Stimulated activated CD8-positive, alpha-beta memory T cell treated with anti-CD3 and anti-CD28 coated beads, Interleukin-12 subunit alpha, Interleukin-12 subunit beta, amount 100 ng/mL, for 1 hour (primary cell): ENCODE results near the gene SLAIN1.

Experiments
- DNase-seq: peaks from one replicate; pipeline ENCODE4 v3.0.0-alpha.2; 2020; ENCODE audit warnings: low read depth

Gene SLAIN1

GRCh38 chr13:77714119-77714755 lies 16.8 kb downstream of the SLAIN1 start:
- DNase-seq = no peak

DNA sequence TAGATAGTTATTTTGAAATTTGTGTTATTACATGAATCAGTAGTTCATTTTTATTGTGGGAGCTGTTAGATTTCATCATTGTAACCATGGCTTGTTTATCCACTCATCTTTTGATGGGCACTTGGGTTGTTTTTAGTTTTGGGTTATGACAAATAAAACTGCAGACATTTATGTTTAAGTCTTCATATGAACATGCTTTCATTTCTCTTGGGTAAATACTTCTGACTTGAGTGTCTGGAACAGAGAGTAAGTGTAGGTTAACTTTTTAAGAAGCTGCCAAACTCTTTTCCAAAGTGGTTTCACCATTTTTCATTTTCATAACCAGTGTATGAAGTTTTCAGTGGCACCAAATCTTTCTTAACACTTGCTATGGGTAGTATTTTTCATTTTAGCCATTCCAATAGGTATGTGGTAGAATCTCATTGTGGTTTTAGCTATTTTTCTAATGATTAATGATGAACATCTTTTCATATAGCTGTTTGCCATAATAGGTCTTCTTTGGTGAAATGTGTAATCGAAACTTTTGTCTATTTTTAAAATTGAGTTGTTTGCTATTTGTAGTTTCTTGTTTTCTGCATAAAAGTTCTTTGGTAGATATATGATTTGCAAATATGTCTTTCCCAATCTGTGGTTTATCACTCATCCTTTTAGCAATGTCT lies 17.9 kb downstream of the SLAIN1 start:
- DNase-seq = no peak

DNA sequence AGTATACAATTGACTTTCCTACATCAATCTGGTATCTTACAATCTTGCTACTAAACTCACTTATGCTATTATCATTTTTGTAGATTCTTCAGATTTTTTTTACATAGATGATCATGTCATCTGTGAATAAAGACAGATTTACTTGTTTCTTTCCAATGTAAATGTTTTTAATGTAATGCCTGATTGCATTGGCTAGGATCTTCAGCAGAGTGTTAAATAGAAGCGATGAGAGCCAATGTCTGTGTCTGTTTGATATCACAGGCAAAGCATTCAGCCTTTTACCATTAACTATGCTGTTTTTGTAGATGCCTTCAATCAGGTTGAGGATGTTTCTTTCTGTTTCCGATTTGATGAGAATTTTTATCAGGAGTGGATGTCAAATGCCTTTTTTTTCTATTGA lies 19.2 kb downstream of the SLAIN1 start:
- no peak for DNase-seq

DNA sequence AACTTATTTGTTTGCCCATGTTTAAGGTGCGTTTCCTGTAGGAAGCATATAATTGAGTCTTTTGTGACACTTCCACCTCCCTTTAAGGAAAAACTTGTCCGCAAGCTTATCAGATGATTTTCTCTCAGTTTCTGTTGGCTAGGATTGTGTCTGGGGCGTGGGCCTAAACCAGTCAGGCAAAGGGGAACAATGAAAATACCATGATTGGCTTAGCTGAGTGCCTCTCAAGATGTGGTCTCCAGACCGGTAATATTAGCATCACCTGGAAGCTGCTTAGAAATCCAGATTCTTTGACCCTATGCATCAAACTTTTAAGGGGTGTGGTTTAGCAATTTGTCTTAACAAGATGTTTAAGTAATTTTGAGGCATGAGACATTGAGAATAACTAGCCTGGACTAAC lies 20.0 kb downstream of the SLAIN1 start:
- no peak for DNase-seq

DNA sequence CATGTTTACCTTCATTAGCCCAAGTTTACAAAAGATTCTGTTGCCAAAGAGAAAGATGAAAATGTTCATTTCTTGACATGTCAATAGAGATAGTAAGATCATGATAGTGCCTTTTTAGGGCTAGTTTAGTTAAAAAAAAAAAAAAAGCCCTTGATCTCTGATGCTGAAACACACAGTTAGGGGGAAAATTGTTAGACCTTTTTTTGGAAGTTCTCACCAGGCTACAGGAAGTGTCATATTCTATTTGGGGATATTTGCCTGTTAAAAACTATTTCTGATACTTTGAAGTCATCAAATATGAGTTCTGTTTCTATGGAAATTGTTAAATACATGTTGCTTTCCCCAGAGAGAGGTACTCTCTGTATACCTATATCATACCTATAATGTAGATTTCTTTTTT lies 21.6 kb downstream of the SLAIN1 start:
- no peak for DNase-seq

DNA sequence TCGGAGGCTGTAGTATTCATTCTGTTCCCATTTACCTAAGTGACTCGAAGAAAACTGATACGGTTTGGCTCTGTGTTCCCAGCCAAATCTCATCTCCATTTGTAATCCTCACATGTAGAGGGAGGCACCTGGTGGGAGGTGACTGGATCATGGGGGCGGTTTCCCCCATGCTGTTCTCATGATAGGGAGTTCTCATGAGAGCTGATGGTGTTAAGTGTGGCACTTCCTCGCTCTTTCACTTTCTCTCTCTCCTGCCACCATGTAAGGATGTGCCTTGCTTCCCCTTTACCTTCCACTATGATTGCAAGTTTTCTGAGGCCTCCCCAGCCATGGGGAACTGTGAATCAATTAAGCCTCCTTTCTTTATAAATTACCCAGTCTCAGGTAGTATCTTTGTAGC lies 23.5 kb downstream of the SLAIN1 start:
- DNase-seq = no peak

- no peak for DNase-seq
Observed at GRCh38 chr13:77724092-77724491, 26.6 kb downstream of the SLAIN1 start.

- DNase-seq = no peak
Observed at GRCh38 chr13:77725071-77725470, 27.6 kb downstream of the SLAIN1 start.

- no peak for DNase-seq
Observed at GRCh38 chr13:77728265-77729125, 31.0 kb downstream of the SLAIN1 start.

GRCh38 chr13:77729502-77730221 lies 32.2 kb downstream of the SLAIN1 start:
- DNase-seq = no peak

GRCh38 chr13:77730572-77730971 lies 33.1 kb downstream of the SLAIN1 start:
- DNase-seq = no peak

- no peak for DNase-seq
Observed at GRCh38 chr13:77732287-77732686, 34.8 kb downstream of the SLAIN1 start.

GRCh38 chr13:77733674-77734073 lies 36.2 kb downstream of the SLAIN1 start:
- DNase-seq = no peak

- no peak for DNase-seq
Observed at GRCh38 chr13:77737583-77738200, 40.2 kb downstream of the SLAIN1 start.

- no peak for DNase-seq
Observed at GRCh38 chr13:77740097-77740735, 42.7 kb downstream of the SLAIN1 start.

- DNase-seq = no peak
Observed at GRCh38 chr13:77740931-77741596, 43.6 kb downstream of the SLAIN1 start.

- no peak for DNase-seq
Observed at GRCh38 chr13:77741597-77741972, 44.1 kb downstream of the SLAIN1 start.

- DNase-seq = no peak
Observed at GRCh38 chr13:77742801-77743200, 45.3 kb downstream of the SLAIN1 start.

- no peak for DNase-seq
Observed at GRCh38 chr13:77745784-77746183, 48.3 kb downstream of the SLAIN1 start.

DNA sequence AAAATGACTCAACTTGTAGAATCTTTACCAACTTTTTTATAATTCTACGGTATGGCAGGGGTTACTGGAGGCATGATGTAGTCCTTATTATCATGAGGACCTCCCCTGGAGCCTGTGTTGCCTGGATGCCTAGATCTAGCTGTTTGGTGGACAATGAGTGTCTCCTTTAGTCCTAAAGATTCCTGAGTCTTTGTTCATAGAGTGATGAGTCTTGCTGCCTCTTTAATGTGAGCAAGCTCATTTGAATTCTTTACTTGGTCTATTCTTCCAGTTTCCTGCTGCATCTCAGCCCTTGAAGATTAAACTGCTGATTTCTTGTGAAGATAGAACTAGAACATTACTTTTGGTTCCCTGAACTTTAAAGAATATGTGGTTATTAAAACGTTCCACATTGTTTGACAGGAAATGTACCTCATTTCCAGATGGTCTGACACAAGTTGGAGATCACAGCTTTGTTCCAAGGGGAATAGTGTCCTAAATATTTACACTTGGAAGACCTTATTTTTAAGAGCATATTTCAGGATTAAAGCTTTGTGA lies 51.9 kb downstream of the SLAIN1 start:
- DNase-seq = no peak
